Stimulated activated CD4-positive, alpha-beta T cell treated with anti-CD3 and anti-CD28 coated beads, Interleukin-2, amount 100 ng/mL, for 24 hours (primary cell): ENCODE measurements around the gene ADCY5.

ENCODE experiments used
- DNase-seq, 2 donors: peaks; one replicate each; pipeline ENCODE4 v3.0.0-alpha.2; 2020

Gene ADCY5

GRCh38 chr3:123338620-123339061 lies 110.2 kb downstream of the ADCY5 start:
- DNase-seq = no peak

- no peak for DNase-seq
Measured at GRCh38 chr3:123337948-123338619, 110.8 kb downstream of the ADCY5 start.

GRCh38 chr3:123337226-123337625 lies 111.7 kb downstream of the ADCY5 start:
- no peak for DNase-seq

- no peak for DNase-seq
Measured at GRCh38 chr3:123336441-123336851, 112.4 kb downstream of the ADCY5 start.

- DNase-seq = no peak
Measured at GRCh38 chr3:123336001-123336400, 112.9 kb downstream of the ADCY5 start.

GRCh38 chr3:123335007-123335670 lies 113.8 kb downstream of the ADCY5 start:
- no peak for DNase-seq

GRCh38 chr3:123334056-123334455 lies 114.8 kb downstream of the ADCY5 start:
- no peak for DNase-seq

- no peak for DNase-seq
Measured at GRCh38 chr3:123333401-123333800, 115.5 kb downstream of the ADCY5 start.

GRCh38 chr3:123332124-123332641 lies 116.7 kb downstream of the ADCY5 start:
- no peak for DNase-seq

- DNase-seq = no peak
Measured at GRCh38 chr3:123331651-123332050, 117.2 kb downstream of the ADCY5 start.

- no peak for DNase-seq
Measured at GRCh38 chr3:123331006-123331405, 117.9 kb downstream of the ADCY5 start.

GRCh38 chr3:123330441-123330991 lies 118.4 kb downstream of the ADCY5 start:
- no peak for DNase-seq

GRCh38 chr3:123329636-123330340 lies 119.1 kb downstream of the ADCY5 start:
- DNase-seq = no peak

- peak; percentile 80 to 83 for DNase-seq
Measured at GRCh38 chr3:123328851-123329635, 119.8 kb downstream of the ADCY5 start.

GRCh38 chr3:123327956-123328850 lies 120.7 kb downstream of the ADCY5 start:
- no peak for DNase-seq

GRCh38 chr3:123327480-123327879 lies 121.4 kb downstream of the ADCY5 start:
- DNase-seq = no peak

GRCh38 chr3:123326531-123326930 lies 122.4 kb downstream of the ADCY5 start:
- DNase-seq = no peak

GRCh38 chr3:123325766-123326256 lies 123.1 kb downstream of the ADCY5 start:
- DNase-seq = no peak

GRCh38 chr3:123324880-123325765 lies 123.8 kb downstream of the ADCY5 start:
- DNase-seq = no peak

- no peak for DNase-seq
Measured at GRCh38 chr3:123323781-123324180, 125.1 kb downstream of the ADCY5 start.
